Activated T-cell treated with anti-CD3 and anti-CD28 coated beads for 1 hour (primary cell): ENCODE data around the gene GPR161.

Source experiments
- DNase-seq: peaks from one replicate; pipeline ENCODE4 v3.0.0-alpha.2; 2020; ENCODE audit warnings: low read depth

GPR161 gene

GRCh38 chr1:168105846-168106245 is 30.9 kb downstream of the GPR161 start:
- DNase-seq: no peak

- DNase-seq: no peak
Measured at GRCh38 chr1:168104535-168104934, 32.2 kb downstream of the GPR161 start.

- no peak for DNase-seq
Measured at GRCh38 chr1:168102487-168102886, 34.2 kb downstream of the GPR161 start.

DNA sequence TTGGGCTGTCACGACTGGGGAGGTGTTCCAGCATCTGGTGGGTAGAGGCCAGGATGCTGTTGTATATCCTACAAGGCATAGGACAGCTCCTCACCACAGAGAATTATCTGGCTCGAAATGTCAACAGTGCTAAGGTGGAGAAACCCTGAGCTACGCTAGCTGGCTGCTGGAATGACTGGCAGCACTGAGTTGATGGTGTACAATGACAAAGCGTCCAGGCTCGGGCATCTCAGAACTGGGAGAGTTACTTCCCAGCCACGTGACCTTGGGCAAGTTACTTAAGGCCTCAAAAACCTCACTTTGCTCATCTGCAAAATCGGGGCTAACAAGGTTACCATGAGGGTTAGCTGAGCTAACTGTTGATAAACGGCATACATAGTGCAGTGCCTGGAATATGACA is 35.4 kb downstream of the GPR161 start:
- no peak for DNase-seq

DNA sequence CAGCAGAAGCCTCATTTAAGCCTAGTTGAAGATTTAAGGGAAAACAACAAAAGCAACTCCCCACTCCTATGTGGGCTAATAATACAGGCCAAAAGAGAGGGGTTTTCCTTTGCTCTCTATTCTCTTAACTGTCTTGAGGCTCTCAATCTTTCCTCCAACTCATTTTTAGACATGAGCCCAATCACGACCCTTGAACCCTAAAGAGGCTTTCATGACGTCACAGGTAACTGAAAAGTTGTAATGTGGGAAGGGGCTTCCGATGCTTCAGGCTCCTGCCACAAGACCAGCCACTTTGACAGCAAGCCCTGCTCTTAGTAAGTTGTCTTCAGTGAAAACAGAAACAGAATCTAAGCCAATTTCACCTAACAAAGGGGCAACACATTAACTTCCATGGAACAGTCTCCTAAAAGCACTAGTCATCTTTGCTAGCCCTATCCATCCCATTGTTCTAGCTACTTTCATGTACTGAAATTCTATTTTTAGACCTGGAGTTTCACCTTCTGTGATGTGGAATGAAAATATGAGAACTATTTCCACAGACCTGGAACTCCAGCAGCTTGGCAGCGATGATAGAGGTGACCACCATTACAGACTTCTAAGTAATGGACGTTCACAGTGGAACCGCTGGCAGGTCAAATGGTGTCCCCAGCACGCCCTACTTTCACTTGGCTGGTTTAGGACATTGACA is 36.3 kb downstream of the GPR161 start:
- DNase-seq: no peak

GRCh38 chr1:168099337-168099801 is 37.4 kb downstream of the GPR161 start:
- no peak for DNase-seq

GRCh38 chr1:168098534-168099320 is 38.0 kb downstream of the GPR161 start:
- no peak for DNase-seq

DNA sequence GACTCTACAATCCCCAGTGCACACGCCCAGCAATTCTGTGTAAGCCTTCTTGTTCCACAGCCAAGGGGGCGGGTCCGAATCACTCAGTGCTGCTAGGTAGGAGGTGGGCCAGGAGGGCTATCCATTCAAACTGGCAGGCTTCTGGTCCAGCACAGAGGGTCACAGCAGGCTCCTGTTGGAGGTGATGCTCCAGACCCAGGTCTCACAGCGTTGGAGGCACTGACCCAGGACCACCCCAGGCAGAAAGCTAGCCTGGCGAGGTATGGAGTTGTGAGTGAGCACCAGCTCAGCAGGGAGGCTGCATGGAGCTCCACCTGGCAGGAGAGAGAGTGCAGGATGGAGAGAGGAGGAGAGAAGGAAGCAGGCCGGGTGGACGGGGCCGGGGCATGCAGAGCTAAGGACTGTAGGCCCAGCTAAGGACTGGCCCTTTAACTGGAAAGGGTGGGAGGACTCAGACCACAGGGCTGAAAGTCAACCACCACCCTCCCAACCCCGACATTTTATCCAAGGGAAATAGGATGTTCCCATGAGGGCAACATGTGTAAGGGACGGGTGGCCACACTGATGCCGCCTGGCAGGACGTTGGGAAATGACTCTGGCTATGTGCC is 38.7 kb downstream of the GPR161 start:
- no peak for DNase-seq

GRCh38 chr1:168096296-168097165 is 40.2 kb downstream of the GPR161 start:
- DNase-seq: no peak

DNA sequence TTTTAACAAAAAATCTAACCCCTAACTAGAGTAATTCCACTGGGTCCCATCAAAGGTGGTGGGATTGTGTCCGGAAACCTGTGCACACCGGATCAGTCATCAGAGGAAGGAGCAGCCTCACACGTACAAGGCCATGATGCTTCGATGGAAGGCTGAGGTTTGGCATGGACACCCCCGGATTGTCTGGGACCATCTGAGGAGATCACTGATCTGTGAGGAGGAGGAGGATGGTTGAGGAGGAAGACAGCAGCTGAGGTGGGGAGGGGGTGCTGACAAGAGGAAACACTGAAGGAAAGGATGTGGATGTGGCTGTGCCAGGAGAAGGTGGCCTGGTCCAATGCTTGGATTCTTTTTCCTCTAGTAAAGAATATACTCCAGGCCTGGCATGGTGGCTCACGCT is 41.3 kb downstream of the GPR161 start:
- DNase-seq: no peak

GRCh38 chr1:168093616-168094015 is 43.1 kb downstream of the GPR161 start:
- no peak for DNase-seq

DNA sequence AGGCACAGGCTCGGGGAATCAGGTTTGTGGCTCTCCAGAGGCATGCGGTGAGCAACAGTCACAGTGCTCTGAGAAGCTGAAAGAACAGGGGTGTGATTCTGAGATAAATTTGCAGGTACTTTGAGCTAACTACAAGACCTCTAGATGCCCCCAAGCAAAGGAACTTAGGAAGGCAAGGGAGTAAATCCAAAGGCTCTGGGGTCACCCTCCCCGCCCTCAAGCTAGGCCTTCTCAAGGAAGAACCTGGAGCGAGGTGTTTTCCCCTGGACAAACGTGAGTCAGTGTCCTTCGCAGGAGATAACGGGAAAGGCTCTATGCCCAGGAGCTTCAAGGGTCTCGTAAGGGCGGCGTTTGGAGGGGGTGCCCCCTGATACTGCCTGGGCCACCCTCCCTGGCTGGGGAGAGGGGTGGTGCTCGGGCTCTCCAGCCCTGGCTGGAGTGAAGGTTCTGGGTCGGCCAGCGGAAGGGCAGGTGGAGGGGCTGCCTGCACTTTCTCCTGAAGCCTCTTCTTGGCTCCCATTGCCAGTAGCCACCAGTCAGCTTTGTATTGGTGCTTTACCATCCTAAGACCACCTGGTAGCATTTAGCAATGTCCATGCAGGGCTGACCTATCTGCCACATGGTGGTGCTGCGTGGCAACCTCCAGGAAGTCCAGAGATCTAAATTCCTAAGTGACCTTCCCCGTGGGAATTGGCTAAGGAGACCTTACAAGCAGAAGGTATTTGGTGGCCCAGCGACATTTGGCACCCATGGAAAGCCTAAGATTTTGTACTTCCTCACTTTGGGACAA is 44.0 kb downstream of the GPR161 start:
- no peak for DNase-seq

DNA sequence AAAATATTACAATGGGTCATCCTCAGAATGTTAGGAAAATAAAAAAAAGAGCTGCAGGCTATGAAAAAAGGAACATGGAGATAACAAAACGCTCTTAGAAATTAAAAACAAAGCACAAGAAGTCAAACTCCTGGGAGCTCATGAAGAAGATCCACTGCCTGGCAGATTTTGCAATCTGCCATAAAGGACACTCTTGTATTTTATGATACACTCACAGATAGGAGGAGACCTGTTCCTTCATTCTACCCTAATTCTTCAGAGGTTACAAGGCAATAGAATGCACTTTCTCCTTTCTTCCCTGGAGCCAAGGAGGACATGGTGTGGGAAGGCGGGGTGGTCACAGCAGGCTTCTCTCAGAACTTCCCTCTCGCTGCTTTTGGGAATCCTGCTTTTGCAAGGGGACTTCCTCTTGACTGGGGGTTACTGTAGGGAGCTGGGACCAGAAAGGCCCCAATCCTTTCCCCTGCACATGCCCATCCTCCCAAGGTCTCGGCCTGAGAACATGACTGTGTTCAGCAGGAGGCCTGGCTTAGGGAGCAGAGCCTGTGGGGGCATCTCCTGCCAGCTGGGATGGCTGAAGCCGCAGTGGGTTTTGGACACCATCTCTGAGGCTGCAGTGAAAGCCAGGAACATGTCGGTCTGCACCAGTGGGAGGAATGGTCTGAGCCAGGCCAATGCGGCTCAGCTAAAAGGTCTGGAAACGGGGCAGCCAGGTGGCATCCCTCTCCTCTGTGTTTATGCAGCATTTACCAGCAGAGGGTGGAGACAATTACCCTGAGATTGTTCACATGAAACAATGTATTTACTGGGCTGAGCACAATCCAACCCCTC is 44.8 kb downstream of the GPR161 start:
- DNase-seq: no peak

GRCh38 chr1:168091063-168091462 is 45.7 kb downstream of the GPR161 start:
- DNase-seq: no peak

DNA sequence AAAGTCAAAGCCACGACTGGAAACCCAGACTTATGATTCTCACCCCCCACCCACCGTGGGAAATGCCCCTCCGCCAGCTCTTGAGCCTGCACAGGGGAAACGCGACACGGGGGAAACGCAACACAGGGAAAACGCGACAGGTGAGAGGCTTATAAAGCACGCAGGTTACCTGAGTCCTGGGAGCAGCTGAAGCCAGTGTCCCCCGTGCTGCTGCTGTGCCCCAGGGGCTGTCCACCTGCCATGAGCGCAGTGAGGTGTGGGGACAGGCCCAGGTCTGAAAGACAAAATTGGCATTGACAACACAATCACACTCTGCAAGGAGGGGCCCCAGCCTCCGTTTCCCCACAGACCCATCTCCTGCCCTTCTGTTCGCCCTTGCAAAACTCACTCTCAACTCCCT is 46.3 kb downstream of the GPR161 start:
- no peak for DNase-seq

GRCh38 chr1:168089979-168090337 is 46.8 kb downstream of the GPR161 start:
- DNase-seq: no peak

GRCh38 chr1:168089326-168089978 is 47.3 kb downstream of the GPR161 start:
- DNase-seq: no peak

GRCh38 chr1:168088511-168089325 is 48.0 kb downstream of the GPR161 start:
- no peak for DNase-seq

DNA sequence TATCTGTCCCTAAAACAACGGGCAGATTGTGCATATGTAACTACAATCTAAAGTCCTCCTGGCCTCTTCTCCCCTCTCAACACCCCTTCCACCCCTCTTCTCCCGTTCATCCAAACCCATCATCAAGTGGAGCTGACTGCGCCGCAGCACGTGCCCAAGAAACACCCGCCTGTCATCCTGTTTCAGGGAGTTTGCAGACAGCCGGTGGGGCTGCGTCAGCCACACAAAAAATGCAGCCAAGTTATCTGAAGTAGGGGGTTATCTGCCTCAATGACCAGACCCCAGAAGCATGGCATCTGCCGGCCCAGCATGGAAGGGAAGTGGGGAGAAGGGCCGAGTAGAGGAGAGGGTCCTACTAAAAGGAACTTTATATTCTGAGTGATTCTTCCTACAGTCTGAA is 49.0 kb downstream of the GPR161 start:
- DNase-seq: no peak
